GM12878 (cell line): ENCODE data around the gene HOTAIR. TPM values are rescaled to one million over a fixed set of nuclear protein-coding genes. Genes with fewer than 3 reads are reported as not detected.

Source experiments
- ATAC-seq: fragments of 200-7000 bp; cut with Tn5 transposase; 3 replicates; pipeline ENCODE4 v1.9.1; 2020; ENCODE audit warnings: mild to moderate bottlenecking, moderate library complexity
- BruUV-seq: library from RNA; stranded (reverse); fragments of 400-500 nt; replicated peaks from 2 replicates; lab custom pipeline; 2021; lab: Mats Ljungman, UMichigan
- CTCF ChIA-PET: fragments of 300-600 bp; sonication (Branson Sonifier 250); formaldehyde crosslinking; extraction: SDS; loops from one replicate; lab custom pipeline; 2021; ENCODE audit warnings: inconsistent platforms; lab: Yijun Ruan, JAX
- POLR2A ChIA-PET: fragments of 350-600 bp; formaldehyde crosslinking; extraction: SDS; loops from one replicate; lab custom pipeline; 2021; ENCODE audit warnings: inconsistent platforms; lab: Charles Lee
- RAD21 ChIA-PET: fragments of 300-600 bp; sonication (Branson Sonifier 250); formaldehyde crosslinking; loops from one replicate; lab custom pipeline; 2023; ENCODE audit warnings: antibody characterized with exemption; ENCODE audit not compliant: unreplicated experiment; lab: Charles Lee
- SMC1A ChIA-PET: fragments of 300-600 bp; sonication (Branson Sonifier 250); formaldehyde crosslinking; loops from one replicate; lab custom pipeline; 2023; ENCODE audit not compliant: unreplicated experiment, uncharacterized antibody; lab: Charles Lee
- DNase-seq: peaks from one replicate; pipeline ENCODE4 v3.0.0-alpha.2; 2011; ENCODE audit warnings: low read depth, low spot score
- FAIRE-seq: peaks from 3 replicates; lab custom pipeline; 2011; peaks lifted over from hg19 to GRCh38; lab: Jason Lieb, UNC
- H2AFZ ChIP-seq: 2 replicates; pipeline ENCODE4 v1.6.0; 2011; ENCODE audit warnings: low read depth, low read length, control low read depth; ENCODE audit not compliant: control insufficient read depth
- H3K27ac ChIP-seq: 2 replicates; pipeline ENCODE4 v1.5.1; 2011; ENCODE audit warnings: control low read depth; ENCODE audit not compliant: control insufficient read depth, insufficient read depth
- H3K27me3 ChIP-seq, 2 experiments: replicated peaks in 1 of 2; 2 replicates each; pipeline versions ENCODE4 v1.6.0 to v1.6.1; 2011; ENCODE audit warnings: low read length in 1 of 2; ENCODE audit not compliant: control insufficient read depth in 2 of 2, insufficient read depth in 2 of 2
- H3K36me3 ChIP-seq, 2 experiments: 2 replicates each; pipeline ENCODE4 v1.5.1; 2011; ENCODE audit warnings: low read length in 1 of 2; ENCODE audit not compliant: control insufficient read depth in 2 of 2, insufficient read depth in 2 of 2
- H3K4me1 ChIP-seq: 2 replicates; pipeline ENCODE4 v1.6.1; 2011; ENCODE audit warnings: mild to moderate bottlenecking, low read length, moderate library complexity, mixed read lengths; ENCODE audit not compliant: control insufficient read depth, insufficient read depth
- H3K4me2 ChIP-seq: 2 replicates; pipeline ENCODE4 v1.6.0; 2011; ENCODE audit warnings: control low read depth; ENCODE audit not compliant: control insufficient read depth, insufficient read depth
- H3K4me3 ChIP-seq: fragments of 200-600 bp; sonication (generic); 2 replicates; pipeline ENCODE4 v1.5.1; 2016
- H3K79me2 ChIP-seq: 2 replicates; pipeline ENCODE4 v1.6.0; 2011; ENCODE audit warnings: low read length; ENCODE audit not compliant: control insufficient read depth, insufficient read depth
- H3K9ac ChIP-seq: 2 replicates; pipeline ENCODE4 v1.8.0; 2011; ENCODE audit warnings: low read length, control low read depth, mixed read lengths; ENCODE audit not compliant: control insufficient read depth, insufficient read depth
- H3K9me3 ChIP-seq: replicated peaks from 3 replicates; pipeline ENCODE4 v1.5.1; 2011; ENCODE audit warnings: mild to moderate bottlenecking, low read length; ENCODE audit not compliant: control insufficient read depth, insufficient read depth
- H4K20me1 ChIP-seq: 2 replicates; pipeline ENCODE4 v1.6.0; 2011; ENCODE audit not compliant: control insufficient read depth, insufficient read depth
- SUZ12 ChIP-seq: fragments of 200-600 bp; sonication (generic); IDR thresholded peaks from one replicate; pipeline ENCODE4 v1.6.1; 2018; ENCODE audit warnings: antibody characterized with exemption, mild to moderate bottlenecking; ENCODE audit not compliant: unreplicated experiment
- TCF7 ChIP-seq: IDR thresholded peaks from 2 replicates; pipeline ENCODE4 v1.6.1; 2014; ENCODE audit warnings: antibody characterized with exemption, borderline replicate concordance
- YY1 ChIP-seq: IDR thresholded peaks from 2 replicates; pipeline ENCODE4 v1.6.1; 2011; ENCODE audit warnings: low read depth, mild to moderate bottlenecking, low read length
- ZNF24 ChIP-seq: fragments of 450-650 bp; IDR thresholded peaks from 2 replicates; pipeline ENCODE4 v1.6.1; 2017; ENCODE audit warnings: antibody characterized with exemption, mild to moderate bottlenecking
- WGBS: methylation state at CpG from one replicate; pipeline ENCODE4 v1.1.6; 2016; ENCODE audit warnings: low lambda C conversion rate; ENCODE audit not compliant: insufficient replicate concordance, insufficient coverage; ENCODE audit errors: missing lambda C conversion rate; 5-methylcytosine and 5-hydroxymethylcytosine counted together
- in situ Hi-C: fragments of 300-500 bp; cut with MboI; formaldehyde crosslinking; loops from 9 replicates; pipeline ENCODE4 v1.14.3; 2018; ENCODE audit warnings: mixed read lengths
- intact Hi-C: fragments of 100-400 bp; cut with micrococcal nuclease; formaldehyde crosslinking; loops from one replicate; pipeline ENCODE4 v1.14.2; 2022; ENCODE audit not compliant: unreplicated experiment
- polyA plus RNA-seq, 11 experiments: library from polyadenylated mRNA; depleted of rRNA in 4 of 11; unstranded in 6 of 11; stranded (reverse) in 5 of 11; fragments of >200 nt; fragmentation: Nextera tagmentation in 4 of 11; fragmentation: Illumina TruSeq in 1 of 11; extraction: Ambion mirVana in 4 of 11; extraction: Trizol in 1 of 11; gene quantifications; 1 replicate in 1 of 11; 2 replicates in 10 of 11; pipeline versions ENCODE4 v1.2.1 to v1.2.3, GENCODE V29; 2011 to 2016; ENCODE audit warnings: inconsistent platforms in 2 of 11, missing spikeins in 2 of 11, low read depth in 1 of 11
- total RNA-seq, 4 experiments: library from RNA; depleted of rRNA in 3 of 4; stranded (reverse); fragments of >200 nt in 3 of 4; fragmentation: Illumina TruSeq in 1 of 4; extraction: Trizol in 1 of 4; gene quantifications; 2 replicates each; pipeline versions ENCODE4 v1.2.1 to v1.2.3, GENCODE V29; 2013 to 2021
- TF ChIP-seq, protein P1 (sequence below): fragments of 450-650 bp; conservative IDR thresholded peaks from 2 replicates; pipeline ENCODE4 v1.6.1; 2017; ENCODE audit warnings: mild to moderate bottlenecking, moderate library complexity
- TF ChIP-seq, protein P2 (sequence below): fragments of 450-650 bp; IDR thresholded peaks from 2 replicates; pipeline ENCODE4 v1.6.1; 2017; ENCODE audit warnings: mild to moderate bottlenecking, low read depth, inconsistent platforms; ENCODE audit not compliant: poor library complexity, severe bottlenecking
- TF ChIP-seq, protein P3 (sequence below): fragments of 450-650 bp; IDR thresholded peaks from 2 replicates; pipeline ENCODE4 v1.6.1; 2017; ENCODE audit warnings: borderline replicate concordance
- TF ChIP-seq, protein P4 (sequence below): fragments of 450-650 bp; IDR thresholded peaks from 2 replicates; pipeline ENCODE4 v1.6.1; 2018; ENCODE audit warnings: mild to moderate bottlenecking, low read depth, moderate library complexity; ENCODE audit not compliant: partially characterized antibody
- TF ChIP-seq, protein P5 (sequence below): IDR thresholded peaks from 2 replicates; pipeline ENCODE4 v1.6.1; 2011; ENCODE audit warnings: mild to moderate bottlenecking, low read depth, low read length, moderate library complexity; ENCODE audit not compliant: insufficient replicate concordance

Gene HOTAIR
- total and polyA plus RNA-seq, 10 of the 15 experiments (the other 5 are each of a cell fraction or from before 2014, with no cell fraction given): not detected

DNA sequence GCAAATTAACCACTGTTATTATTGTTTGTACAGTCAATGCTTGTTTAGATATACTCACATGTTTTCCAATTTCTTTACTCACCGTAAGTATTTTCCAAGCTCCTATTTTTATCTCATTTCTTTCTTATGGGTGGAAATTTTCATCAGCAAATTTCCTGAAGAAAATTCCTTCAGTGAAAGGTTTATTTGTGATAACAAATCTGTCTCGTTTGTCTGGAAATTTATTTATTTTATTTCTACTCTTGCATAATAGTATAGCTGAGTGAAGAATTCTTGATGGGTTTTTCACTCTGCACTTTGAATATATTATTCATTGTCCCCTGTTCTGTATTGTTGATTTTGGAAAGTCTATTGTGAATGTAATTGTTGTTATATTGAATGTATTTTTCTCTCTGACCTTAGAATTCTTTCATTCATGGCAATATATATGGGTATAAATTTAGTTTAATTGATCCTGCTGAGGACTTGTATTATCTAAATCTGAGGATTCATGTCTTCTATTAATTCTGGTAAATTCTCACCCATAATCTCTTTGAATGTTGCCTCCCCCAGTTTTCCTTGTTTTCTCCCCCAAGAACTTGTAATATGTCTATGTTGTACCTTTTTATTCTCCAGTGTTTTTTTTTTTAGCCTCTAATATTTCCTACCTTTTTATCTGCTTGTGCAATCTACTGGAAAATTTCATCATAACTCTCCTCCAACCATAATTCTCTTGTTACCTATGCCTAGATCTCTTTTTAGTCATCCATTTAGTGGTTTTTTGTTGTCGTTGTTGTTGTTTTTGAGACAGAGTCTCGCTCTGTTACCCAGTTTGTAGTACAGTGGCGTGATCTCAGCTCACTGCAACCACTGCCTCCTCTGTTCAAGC lies 57.7 kb downstream of the HOTAIR start:
- Histone ChIP-seq H2AFZ (no peak overlapping the region), H3K4me1 (no peaks in the 10 kb centered on the region), H4K20me1 (no peaks in the 10 kb centered on the region), H3K36me3 (no peaks in the 10 kb centered on the region), H3K9ac (no peak overlapping the region), H3K4me3 (no peak overlapping the region), H3K9me3 (no peaks in the 10 kb centered on the region), H3K27me3 (peaks cover 0 to 2% of the 10 kb centered on the region in 2 experiments; a peak in 1 of 4 replicates), H3K79me2 (no peaks in the 10 kb centered on the region), H3K27ac (no peak overlapping the region), H3K4me2 (no peak overlapping the region)
- CTCF ChIA-PET: interaction anchor here (2.1 kb wide), 1 partner anchor 9 kb away, joined by 6 read pairs; no protein-coding TSS in a partner anchor
- POLR2A ChIA-PET: no interaction called here
- in situ Hi-C loops (no loop called here), intact Hi-C loops (no loop called here)
- FAIRE-seq: no peak
- WGBS: 26% methylated on average over 5 of the region's 5 CpGs
- no TSS peak for BruUV-seq
- RAD21 ChIA-PET: no interaction called here
- SMC1A ChIA-PET: no interaction called here
- DNase-seq: no peak
- TF ChIP-seq YY1 (no peak), ZNF24 (no peak), SUZ12 (no peak), TCF7 (no peak)
- TF ChIP-seq, protein P1, sequence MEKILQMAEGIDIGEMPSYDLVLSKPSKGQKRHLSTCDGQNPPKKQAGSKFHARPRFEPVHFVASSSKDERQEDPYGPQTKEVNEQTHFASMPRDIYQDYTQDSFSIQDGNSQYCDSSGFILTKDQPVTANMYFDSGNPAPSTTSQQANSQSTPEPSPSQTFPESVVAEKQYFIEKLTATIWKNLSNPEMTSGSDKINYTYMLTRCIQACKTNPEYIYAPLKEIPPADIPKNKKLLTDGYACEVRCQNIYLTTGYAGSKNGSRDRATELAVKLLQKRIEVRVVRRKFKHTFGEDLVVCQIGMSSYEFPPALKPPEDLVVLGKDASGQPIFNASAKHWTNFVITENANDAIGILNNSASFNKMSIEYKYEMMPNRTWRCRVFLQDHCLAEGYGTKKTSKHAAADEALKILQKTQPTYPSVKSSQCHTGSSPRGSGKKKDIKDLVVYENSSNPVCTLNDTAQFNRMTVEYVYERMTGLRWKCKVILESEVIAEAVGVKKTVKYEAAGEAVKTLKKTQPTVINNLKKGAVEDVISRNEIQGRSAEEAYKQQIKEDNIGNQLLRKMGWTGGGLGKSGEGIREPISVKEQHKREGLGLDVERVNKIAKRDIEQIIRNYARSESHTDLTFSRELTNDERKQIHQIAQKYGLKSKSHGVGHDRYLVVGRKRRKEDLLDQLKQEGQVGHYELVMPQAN: no peak
- TF ChIP-seq, protein P2, sequence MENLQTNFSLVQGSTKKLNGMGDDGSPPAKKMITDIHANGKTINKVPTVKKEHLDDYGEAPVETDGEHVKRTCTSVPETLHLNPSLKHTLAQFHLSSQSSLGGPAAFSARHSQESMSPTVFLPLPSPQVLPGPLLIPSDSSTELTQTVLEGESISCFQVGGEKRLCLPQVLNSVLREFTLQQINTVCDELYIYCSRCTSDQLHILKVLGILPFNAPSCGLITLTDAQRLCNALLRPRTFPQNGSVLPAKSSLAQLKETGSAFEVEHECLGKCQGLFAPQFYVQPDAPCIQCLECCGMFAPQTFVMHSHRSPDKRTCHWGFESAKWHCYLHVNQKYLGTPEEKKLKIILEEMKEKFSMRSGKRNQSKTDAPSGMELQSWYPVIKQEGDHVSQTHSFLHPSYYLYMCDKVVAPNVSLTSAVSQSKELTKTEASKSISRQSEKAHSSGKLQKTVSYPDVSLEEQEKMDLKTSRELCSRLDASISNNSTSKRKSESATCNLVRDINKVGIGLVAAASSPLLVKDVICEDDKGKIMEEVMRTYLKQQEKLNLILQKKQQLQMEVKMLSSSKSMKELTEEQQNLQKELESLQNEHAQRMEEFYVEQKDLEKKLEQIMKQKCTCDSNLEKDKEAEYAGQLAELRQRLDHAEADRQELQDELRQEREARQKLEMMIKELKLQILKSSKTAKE: no peak
- TF ChIP-seq, protein P3, sequence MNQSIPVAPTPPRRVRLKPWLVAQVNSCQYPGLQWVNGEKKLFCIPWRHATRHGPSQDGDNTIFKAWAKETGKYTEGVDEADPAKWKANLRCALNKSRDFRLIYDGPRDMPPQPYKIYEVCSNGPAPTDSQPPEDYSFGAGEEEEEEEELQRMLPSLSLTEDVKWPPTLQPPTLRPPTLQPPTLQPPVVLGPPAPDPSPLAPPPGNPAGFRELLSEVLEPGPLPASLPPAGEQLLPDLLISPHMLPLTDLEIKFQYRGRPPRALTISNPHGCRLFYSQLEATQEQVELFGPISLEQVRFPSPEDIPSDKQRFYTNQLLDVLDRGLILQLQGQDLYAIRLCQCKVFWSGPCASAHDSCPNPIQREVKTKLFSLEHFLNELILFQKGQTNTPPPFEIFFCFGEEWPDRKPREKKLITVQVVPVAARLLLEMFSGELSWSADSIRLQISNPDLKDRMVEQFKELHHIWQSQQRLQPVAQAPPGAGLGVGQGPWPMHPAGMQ: no peak
- TF ChIP-seq, protein P4, sequence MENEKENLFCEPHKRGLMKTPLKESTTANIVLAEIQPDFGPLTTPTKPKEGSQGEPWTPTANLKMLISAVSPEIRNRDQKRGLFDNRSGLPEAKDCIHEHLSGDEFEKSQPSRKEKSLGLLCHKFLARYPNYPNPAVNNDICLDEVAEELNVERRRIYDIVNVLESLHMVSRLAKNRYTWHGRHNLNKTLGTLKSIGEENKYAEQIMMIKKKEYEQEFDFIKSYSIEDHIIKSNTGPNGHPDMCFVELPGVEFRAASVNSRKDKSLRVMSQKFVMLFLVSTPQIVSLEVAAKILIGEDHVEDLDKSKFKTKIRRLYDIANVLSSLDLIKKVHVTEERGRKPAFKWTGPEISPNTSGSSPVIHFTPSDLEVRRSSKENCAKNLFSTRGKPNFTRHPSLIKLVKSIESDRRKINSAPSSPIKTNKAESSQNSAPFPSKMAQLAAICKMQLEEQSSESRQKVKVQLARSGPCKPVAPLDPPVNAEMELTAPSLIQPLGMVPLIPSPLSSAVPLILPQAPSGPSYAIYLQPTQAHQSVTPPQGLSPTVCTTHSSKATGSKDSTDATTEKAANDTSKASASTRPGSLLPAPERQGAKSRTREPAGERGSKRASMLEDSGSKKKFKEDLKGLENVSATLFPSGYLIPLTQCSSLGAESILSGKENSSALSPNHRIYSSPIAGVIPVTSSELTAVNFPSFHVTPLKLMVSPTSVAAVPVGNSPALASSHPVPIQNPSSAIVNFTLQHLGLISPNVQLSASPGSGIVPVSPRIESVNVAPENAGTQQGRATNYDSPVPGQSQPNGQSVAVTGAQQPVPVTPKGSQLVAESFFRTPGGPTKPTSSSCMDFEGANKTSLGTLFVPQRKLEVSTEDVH: no peak
- TF ChIP-seq, protein P5, sequence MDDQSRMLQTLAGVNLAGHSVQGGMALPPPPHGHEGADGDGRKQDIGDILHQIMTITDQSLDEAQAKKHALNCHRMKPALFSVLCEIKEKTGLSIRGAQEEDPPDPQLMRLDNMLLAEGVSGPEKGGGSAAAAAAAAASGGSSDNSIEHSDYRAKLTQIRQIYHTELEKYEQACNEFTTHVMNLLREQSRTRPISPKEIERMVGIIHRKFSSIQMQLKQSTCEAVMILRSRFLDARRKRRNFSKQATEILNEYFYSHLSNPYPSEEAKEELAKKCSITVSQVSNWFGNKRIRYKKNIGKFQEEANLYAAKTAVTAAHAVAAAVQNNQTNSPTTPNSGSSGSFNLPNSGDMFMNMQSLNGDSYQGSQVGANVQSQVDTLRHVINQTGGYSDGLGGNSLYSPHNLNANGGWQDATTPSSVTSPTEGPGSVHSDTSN: no peak
- no peak for ATAC-seq
